GM21447 (cell line): ENCODE data around the gene REL.
"Not testable (repeated sequence)": the region's sequence is repeated elsewhere in the genome, so short reads cannot be mapped to it uniquely, and the experiment has no call there.

ENCODE experiments used
- ATAC-seq: cut with Tn5 transposase; IDR thresholded peaks from one replicate; pipeline ENCODE4 v1.9.1; 2021; ENCODE audit not compliant: unreplicated experiment

Gene REL

DNA sequence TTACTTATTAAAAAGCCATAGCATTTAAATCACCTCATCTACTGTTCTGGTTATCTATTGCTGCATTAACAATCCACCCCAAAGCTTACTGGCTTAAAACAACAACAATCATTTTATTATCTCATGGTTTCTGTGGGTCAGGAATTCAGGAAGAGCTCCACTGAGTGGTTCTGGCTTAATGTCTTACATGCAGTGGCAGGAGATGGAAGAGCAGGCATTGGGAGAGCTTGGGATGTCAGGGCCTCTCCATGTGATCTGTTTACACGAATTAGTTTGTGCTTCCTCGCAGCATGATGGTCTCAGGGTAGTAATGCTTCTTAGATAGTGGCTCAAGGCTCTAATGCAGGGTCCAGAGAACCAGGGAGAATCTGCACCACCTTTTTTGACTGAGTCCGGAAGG is 14.4 kb upstream of the REL start:
- ATAC-seq, result no peak

DNA sequence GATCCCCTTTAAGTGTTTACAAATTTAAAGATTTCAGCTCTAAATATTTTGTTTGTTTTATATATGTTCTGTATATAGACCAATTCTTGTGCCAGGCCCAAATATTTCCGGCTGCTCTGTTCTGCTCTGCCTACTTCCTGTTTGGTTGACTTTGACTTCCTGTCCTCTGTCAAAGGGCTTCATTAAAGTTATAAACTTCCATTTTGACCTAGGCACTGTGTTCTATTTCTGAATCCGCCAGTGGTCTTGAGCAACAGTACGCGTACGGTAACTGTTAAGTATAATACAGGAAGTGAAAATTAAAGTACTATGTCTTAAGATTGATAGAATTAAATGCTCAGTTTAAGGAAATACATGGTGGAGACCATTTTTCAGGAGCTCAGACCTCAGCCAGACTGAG is 13.5 kb upstream of the REL start:
- no peak for ATAC-seq

DNA sequence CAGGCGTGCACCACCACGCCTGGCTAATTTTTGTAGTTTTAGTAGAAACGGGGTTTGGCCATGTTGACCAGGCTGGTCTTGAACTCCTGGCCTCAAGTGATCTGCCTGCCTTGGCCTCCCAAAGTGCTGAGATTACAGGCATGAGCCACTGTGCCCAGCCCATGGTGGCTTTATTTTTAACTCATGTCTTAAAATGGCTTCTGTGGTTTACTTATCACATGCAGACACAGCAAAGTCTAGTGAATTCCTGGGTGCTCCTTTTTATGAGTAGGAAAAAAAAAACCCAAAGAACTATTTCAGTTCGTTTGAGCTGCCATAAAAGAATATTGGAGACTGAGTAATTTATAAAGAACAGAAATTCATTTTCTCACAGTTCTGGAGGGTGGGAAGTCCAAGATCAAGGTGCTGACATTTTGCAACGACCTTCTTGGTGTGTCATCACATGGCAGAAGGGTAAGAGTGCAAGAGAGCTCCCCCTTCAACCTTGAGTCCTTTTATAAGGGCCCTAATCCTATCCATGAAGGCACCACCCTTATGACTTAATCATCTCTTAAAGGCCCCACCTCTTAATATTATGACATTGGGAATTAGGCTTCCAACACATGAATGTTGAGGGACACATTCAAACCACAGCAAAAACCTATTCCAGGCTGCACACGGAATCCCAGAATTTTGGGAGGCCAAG is 12.6 kb upstream of the REL start:
- ATAC-seq, result no peak

DNA sequence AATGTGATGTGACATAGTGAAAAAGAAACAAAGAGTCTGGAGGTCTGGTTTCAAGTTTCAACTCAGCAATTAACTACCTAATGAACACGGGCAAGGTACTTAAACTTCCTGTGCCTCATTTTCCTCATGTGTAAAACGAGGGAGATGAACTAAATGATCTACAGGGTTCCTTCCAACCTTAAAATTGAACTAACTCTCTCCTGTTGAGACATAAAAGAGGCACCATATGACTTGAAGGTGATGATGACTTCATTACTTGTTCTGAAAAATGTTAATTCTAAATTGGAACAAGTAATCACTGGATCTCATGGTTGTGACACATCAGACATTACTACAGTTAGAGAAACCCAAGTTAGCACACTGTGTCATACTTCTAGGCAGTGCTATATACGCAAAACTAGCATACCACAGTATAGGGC is 8.9 kb upstream of the REL start:
- peak; percentile 50 for ATAC-seq

DNA sequence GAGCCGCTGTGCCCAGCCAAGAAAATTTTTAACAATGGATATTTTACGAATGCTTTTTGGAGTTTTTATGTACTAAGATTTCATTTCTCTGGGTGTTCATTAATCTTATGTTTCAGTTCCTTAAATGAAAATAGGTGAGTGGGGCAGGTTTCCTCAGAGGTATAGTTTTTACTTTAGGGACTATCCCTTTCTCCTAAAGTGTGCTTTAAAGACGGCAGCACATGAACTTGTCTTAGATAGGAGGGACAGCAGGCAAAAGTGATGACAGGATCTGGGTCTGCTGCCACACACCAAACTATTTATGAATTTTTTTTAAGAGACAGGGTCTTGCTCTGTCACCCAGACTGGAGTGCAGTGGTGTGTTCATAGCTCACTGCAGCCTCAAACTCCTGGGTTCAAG is 8.0 kb upstream of the REL start:
- peak; percentile 81 for ATAC-seq

DNA sequence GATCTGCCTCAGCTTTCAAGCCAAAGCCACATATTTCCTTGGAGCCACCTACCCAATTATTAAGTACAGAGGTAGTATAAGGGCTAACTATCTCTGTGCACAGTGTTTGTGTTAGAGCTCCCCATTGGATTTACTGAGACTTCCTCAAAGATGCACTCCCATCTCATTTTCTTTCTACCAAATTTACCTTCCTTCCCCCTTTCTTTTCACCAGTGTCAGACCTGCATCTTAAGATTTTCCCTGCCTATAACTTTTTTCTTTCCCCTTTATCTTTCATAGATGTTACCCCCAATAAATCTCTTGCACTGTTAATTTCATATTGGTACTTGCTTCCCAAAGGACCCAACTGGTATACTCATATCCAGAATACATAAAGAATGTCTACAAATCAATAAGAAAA is 5.9 kb upstream of the REL start:
- no peak for ATAC-seq

DNA sequence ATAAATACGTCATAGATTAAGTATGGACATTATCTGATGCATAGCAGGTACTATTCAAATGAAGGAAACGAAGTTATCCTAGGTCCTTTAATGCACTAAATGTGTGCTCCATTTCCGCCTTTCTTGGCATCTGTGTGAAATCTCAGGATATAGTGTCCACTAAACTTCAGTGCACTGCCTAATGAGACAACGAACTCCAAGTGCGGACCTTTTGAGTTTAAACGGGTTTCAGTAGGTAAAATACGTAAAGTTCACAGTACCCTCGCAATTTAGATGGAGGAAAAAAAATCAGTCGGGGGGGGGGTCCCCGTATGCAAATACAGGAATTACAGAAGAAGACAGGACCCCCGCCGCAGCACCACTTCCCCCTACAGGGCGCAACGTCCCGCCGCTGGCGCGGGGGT is 729 bp upstream of the REL start:
- peak; percentile 2 for ATAC-seq

DNA sequence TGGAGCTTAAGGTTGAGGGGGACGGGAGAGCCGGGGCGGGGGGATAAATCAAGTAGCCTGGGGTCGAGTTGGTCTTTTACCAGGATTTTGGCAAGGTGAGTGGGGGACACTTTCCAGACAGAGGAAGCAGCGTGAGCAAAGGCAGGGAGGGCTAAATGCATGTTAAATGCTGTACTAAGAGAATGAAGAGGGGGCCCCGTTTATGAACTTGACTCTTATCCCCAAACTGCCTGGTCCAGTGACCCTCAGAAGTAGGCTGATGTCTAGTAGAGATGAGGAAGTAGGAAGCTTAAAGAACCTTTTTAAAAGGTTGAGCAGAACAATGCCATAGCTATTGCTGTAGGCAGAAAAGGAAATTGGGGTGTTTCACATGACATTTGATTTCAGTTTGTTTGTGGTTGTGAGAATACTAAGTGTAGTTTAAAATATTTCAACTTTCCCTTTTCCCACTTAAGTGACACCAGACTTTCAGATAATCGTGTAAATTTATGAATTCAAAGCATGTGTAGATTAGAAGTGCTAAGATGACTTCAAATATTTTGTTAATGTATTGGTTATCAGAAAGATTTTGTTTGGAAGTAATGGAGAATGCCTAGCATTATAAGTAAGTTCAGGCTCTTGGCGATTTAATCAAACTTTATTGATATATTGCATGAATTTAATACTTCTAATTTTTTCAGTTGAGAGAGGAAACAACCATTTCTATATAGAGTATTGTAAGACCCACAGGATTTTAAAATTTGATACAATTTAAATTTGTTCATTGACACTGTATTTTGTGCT is 1.8 kb downstream of the REL start:
- ATAC-seq, result peak; percentile 32

DNA sequence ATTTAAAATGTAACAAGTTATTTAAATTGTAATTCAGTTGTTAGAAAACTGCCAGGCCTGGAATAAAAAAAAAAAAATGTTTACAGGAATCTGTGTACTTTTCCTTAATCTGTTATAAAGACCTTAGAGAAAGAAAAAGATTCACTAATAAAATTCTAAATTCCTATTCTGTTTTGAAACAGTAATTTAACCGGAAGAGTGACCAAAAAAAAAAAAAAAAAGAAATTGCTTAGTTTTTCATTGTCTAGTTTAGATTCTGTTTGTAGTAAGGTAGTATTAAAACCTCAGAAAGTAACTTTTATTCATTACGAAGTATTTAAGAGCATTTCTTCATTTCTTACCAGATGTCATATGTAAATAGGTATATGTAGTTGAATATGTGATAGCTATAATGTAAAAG is 2.5 kb downstream of the REL start:
- ATAC-seq, result no peak

DNA sequence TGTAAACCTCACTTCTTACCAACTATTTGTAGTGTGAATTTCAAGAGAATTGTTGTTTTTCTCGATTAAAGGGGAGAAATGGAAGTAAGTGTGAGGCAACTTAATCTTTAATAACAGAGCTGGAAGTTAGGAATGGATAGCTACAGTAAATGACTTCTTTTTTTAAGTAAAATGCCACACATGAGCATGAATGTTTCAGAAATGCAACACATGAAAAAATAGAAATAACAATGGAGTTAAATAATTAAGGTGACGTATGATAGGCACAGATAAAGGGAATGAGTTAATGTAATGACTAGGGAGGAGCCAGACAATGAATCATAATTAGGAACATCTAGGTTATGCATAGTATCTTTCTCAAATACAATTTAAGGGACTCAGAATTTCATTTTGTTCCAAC is 3.4 kb downstream of the REL start:
- no peak for ATAC-seq

DNA sequence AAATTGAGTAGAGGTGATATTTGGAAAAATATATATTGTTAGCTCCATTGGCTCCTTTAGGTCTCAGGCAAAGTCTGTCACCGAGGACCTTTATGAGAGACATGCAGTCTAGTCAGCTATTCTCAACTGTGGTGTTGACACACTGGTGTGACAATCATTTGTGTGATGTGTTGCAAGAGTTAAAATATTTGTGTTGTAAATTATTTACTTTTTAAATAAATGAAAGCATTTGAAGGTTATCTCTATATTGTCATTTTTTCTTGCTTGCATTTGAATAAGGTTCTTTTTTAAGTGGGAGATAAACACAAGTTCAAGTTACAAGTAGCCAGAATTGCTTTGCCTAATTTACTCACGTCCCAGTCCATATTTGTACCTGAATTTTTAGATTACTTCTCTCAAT is 4.3 kb downstream of the REL start:
- ATAC-seq, result no peak

DNA sequence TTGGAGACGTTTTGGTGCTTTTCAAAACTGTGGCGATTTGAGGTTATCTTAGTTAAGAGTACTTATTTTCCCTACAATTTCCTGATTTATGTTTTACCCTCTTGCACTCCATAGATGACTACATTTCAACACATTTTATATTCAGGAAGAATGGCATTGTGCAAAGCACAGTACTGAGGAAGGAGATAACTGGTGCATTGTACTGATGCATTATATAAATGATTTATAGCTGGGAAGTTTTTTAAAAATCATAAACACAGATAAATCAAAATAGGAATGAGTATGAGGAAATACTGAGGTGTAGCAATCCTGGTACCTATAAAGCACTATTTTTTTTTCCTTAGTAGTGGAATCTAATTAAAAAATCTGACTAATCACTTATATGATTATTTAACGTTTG is 5.6 kb downstream of the REL start:
- ATAC-seq, result no peak

DNA sequence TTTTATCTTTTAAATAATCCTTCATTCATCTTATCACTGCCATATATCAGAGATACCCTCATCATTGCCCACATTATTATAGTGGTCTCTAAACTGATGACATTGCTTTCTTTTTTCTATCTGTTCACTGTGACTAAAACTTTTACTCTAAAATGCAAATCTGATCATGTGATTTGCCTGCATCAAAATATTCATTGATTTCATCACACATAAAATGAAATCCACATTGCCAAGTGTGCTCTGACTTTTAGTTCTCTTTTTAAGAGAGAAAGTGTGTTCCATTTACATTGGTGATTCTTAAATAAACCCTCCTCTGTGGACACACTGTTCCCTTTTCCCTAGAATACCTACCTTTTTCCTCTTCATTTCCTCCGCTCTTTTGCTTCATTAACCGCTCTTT is 7.5 kb downstream of the REL start:
- no peak for ATAC-seq

DNA sequence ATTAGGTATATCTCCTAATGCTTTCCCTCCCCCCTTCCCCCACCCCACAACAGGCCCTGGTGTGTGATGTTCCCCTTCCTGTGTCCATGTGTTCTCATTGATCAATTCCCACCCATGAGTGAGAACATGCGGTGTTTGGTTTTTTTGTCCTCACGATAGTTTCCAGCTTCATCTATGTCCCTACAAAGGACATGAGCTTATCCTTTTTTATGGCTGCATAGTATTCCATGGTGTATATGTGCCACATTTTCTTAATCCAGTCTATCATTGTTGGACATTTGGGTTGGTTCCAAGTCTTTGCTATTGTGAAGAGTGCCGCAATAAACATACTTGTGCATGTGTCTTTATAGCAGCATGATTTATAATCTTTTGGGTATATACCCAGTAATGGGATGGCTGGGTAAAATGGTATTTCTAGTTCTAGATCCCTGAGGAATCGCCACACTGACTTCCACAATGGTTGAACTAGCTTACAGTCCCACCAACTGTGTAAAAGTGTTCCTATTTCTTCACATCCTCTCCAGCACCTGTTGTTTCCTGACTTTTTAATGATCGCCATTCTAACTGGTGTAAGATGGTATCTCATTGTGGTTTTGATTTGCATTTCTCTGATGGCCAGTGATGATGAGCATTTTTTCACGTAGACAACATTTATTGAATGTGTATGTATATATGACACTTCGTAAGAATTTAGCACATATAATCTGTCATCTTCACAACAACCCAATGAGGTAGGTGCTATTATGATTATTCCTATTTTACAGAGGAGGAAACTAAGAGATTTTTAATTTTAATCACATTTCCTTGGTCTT is 8.4 kb downstream of the REL start:
- not testable (repeated sequence) for ATAC-seq

DNA sequence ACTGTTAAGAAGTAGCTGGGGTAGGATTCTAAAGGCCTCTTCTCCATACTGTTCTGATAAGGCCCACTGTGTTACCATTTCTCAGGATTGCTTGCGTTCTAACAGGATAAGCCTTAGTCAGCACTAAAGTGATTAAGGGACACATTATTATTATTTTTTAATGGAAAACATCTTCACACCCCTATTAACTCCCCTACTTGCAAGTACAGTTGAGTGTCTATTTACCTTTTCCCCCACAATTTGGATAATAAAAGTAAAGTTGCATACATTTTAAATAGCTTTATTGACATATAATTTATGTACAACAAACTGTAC is 9.0 kb downstream of the REL start:
- ATAC-seq, result no peak

DNA sequence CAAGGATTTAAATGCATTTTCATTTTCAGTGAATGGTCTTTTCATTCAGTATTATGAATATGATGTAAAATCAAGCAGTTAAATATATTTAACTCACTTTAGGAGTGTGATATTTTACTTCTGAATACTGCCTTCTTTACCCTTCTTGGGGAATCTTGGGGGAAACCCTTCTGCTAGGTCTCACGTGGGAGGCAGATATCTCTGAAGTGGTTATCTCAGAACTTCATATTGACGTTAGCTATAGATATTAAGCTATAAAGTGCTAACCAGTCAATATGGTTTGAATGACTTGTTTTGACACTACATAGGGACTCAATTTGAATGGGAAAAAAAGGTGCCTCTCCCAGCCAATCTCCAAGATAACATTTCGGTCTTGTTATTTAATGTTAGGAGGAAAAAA is 9.8 kb downstream of the REL start:
- ATAC-seq, result no peak

DNA sequence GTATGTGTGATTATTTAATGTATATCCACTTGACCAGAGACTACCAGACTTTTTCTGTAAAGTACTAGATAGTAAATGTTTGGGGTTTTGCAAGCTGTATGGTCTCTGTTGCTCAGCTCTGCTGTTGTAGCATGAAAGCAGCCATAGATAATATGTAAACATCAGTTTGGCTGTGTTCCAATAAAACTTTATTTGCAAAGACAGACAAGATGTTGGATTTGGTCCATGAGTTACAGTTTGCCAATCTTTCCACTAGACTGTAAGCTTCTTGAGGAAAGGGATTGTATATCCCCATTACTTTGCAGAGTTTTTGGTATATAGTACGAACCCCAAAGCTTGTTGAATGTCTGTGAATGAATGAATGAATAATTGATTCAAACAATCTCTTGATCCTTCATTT is 17.2 kb downstream of the REL start:
- ATAC-seq, result no peak

DNA sequence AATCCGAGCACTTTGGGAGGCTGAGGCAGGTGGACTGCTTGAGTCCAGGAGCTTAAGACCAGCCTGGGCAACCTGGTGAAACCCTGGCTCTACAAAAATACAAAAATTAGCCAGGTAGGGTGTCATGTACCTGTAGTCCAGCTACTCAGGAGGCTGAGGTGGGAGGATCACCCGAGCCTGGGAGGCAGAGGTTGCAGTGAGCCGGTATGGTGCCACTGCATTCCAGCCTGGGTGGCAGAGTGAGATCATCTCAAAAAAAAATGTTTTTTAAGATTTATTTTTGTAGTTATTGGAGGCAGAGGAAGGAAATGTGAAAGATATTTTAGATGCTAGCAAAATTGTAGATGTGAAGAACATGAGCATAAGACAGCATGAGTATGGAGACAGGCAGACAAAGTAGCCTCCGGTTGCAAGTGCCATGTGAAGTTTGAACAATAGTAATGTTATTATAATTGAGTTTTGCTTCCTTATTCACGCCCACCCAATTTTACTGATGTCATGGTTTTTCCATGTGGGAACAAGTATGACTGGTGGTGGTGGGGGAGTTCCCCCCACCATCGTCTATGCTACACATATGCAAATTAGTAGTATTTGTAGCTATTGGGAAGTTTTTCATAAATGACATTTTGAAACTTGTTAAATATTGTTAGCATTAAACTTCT is 18.0 kb downstream of the REL start:
- ATAC-seq, result peak; percentile 69

DNA sequence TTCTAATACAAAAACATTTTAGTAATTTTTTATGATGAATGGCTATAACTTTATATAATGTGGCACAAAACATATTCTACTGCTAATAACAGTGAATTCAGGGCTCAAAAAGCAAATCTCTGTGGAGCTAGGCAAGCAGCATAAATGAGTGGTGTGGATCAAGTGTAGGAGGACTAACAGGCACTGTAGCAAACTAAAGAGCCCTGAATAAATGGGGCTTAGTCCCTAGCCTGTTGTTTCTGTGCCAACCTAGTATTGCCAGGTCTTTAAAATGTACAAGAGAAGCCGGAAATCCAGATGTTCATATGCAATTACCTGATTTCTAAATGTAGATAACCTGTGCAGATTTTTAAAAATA is 18.5 kb downstream of the REL start:
- ATAC-seq, result peak; percentile 28

DNA sequence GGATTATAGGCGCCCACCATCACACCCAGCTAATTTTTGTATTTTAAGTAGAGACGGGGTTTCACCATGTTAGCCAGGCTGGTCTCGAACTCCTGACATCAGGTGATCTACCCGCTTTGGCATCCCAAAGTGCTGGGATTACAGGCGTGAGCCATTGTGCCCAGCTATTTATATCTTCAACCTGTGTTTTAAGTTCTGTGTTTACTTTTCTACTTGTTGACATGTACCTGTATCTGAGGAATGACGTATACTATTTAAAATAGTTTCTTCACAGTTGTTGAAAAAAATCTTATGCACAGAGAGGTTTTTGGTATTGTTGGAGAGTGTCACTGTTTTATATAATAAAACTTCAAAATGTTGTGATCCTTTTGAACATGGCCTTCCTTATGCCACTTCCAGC is 19.9 kb downstream of the REL start:
- ATAC-seq, result not testable (repeated sequence)

DNA sequence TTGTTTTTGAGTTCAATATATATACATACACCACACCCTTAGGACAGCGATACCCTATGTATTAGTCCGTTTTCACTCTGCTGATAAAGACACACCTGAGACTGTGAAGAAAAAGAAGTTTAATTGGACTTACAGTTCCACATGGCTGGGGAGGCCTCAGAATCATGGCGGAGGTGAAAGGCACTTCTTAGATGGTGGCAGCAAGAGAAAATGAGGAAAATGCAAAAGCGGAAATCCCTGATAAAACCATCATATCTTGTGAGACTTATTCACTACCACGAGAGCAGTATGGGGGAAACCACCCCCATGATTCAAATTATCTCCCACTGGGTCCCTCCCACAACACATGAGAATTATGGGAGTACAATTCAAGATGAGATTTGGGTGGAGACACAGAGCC is 24.5 kb downstream of the REL start:
- not testable (repeated sequence) for ATAC-seq

DNA sequence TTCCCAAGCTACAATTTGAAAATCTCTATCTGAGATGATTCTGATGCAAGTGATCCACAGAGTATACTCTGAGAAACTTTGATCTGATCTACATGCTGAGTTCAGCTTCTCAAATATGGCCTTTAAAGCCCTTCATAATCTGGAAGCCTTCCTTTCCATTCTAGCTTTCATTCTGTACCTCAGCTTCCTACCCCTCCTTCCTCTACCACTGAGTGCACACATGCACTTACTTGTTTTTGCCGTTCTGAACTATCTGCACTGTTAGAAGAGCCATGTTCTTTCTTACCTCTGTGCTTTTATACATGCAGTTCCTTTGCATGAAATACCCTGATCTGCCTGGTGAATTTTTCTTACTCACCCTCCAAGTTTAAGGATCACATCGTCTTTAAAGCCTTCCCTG is 25.0 kb downstream of the REL start:
- ATAC-seq, result no peak
